ENCODE data around the gene ZC3H4. TPM values are rescaled to one million over a fixed set of nuclear protein-coding genes. Genes with fewer than 3 reads are reported as not detected.
A peak's percentile ranks its signal among the peaks of the same experiment; 100 is the strongest.
"Not testable (repeated sequence)": the region's sequence is repeated elsewhere in the genome, so short reads cannot be mapped to it uniquely, and the experiment has no call there.

The ZC3H4 gene
- total RNA-seq, 1 donor, result 20.4 TPM

GRCh38 chr19:47107953-47108746, 5.4 kb downstream of the ZC3H4 start:
- H3K4me3 ChIP-seq (ENCODE audit: low read depth, low read length), result peak overlapping the region; percentile 1
- TF ChIP-seq, protein P1, sequence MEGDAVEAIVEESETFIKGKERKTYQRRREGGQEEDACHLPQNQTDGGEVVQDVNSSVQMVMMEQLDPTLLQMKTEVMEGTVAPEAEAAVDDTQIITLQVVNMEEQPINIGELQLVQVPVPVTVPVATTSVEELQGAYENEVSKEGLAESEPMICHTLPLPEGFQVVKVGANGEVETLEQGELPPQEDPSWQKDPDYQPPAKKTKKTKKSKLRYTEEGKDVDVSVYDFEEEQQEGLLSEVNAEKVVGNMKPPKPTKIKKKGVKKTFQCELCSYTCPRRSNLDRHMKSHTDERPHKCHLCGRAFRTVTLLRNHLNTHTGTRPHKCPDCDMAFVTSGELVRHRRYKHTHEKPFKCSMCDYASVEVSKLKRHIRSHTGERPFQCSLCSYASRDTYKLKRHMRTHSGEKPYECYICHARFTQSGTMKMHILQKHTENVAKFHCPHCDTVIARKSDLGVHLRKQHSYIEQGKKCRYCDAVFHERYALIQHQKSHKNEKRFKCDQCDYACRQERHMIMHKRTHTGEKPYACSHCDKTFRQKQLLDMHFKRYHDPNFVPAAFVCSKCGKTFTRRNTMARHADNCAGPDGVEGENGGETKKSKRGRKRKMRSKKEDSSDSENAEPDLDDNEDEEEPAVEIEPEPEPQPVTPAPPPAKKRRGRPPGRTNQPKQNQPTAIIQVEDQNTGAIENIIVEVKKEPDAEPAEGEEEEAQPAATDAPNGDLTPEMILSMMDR (IDR thresholded peaks at IDR 0.05; ENCODE audit: insufficient read depth, low read length), result no peak
- DNase-seq (ENCODE audit: low read depth), result peak; percentile 43

DNA sequence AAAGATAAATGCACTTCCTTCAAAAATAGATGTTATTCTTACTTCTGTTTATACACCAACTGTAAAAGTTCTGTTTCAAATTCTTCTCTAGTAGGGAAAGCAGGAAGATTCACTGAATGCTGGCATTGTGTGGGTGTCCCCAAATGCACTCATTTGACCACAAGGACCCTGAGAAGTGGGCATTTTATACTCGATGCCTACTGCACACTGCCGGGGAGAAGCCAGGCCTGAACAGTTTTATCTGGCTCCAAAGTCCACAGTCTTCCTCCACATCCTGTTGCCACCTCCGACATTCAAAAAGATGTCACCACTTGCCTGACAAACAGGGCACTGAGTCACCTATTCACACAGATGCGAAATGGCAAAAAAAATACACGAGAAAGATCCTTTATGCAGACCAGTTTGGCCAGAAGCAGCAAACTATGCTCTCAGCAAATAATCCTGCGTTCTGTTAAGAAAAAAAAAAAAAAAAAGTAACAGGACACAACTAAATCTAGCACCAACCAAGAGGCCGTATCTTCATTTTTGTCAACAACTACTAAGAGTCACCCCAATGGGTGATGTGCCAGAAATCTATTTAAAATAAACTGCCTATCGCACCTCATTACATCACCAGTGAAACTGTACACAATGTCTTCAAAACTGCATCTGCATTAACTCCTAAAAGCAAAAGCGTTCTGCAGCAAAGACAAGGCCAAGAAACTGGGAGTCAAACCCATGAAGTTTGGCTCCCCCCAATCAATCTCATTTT, 6.2 kb downstream of the ZC3H4 start:
- DNase-seq (ENCODE audit: low read depth), result peak; percentile 41
- TF ChIP-seq, protein P1 (IDR thresholded peaks at IDR 0.05; ENCODE audit: insufficient read depth, low read length), result no peak
- peak overlapping the region; percentile 18 for H3K4me3 ChIP-seq (ENCODE audit: low read depth, low read length)

GRCh38 chr19:47106821-47107201, 6.8 kb downstream of the ZC3H4 start:
- TF ChIP-seq, protein P1 (IDR thresholded peaks at IDR 0.05; ENCODE audit: insufficient read depth, low read length), result no peak
- peak; percentile 79 for DNase-seq (ENCODE audit: low read depth)
- H3K4me3 ChIP-seq (ENCODE audit: low read depth, low read length), result no peak overlapping the region

- no peak for DNase-seq (ENCODE audit: low read depth)
- no peak overlapping the region for H3K4me3 ChIP-seq (ENCODE audit: low read depth, low read length)
These were observed 7.7 kb downstream of the ZC3H4 start for GRCh38 chr19:47105874-47106273.

GRCh38 chr19:47104680-47105079, 8.9 kb downstream of the ZC3H4 start:
- no peak for DNase-seq (ENCODE audit: low read depth)
- no peak overlapping the region for H3K4me3 ChIP-seq (ENCODE audit: low read depth, low read length)
- TF ChIP-seq, protein P1 (IDR thresholded peaks at IDR 0.05; ENCODE audit: insufficient read depth, low read length), result no peak

More at GRCh38 chr19:47105874-47106273, 7.7 kb downstream of the ZC3H4 start:
- TF ChIP-seq, protein P1 (IDR thresholded peaks at IDR 0.05; ENCODE audit: insufficient read depth, low read length), result no peak

GRCh38 chr19:47102346-47103060, 11.1 kb downstream of the ZC3H4 start:
- TF ChIP-seq, protein P1 (IDR thresholded peaks at IDR 0.05; ENCODE audit: insufficient read depth, low read length), result no peak
- H3K4me3 ChIP-seq (ENCODE audit: low read depth, low read length), result no peak overlapping the region
- peak; percentile 67 for DNase-seq (ENCODE audit: low read depth)

DNA sequence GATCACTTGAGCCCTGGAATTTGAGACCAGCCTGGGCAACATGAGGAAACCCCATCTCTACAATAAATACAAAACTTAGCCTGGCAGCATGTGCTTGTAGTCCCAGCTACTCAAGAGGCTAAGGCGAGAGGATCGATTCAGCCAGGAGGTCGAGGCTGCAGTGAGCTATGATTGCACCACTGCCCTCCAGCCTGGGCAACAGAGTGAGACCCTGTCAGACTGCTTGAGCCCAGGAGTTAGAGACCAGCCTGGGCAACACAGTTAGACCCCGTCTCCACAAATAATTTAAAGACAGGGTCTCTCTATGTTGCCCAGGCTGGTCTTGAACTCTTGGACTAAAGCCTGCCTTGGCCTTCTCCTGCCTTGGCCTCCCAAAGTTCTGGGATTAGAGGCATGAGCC, 12.5 kb downstream of the ZC3H4 start:
- not testable (repeated sequence) for DNase-seq (ENCODE audit: low read depth); H3K4me3 ChIP-seq (ENCODE audit: low read depth, low read length)

Data from fibroblast of the aortic adventitia (primary cell).